GM20431 (cell line): ENCODE measurements around the gene ZNF211.

Experiments
- in situ Hi-C: fragments of 300-500 bp; cut with MseI, MboI; formaldehyde crosslinking; loops from one replicate; pipeline ENCODE4 v1.15.0; 2020; ENCODE audit warnings: low sequenced_read_pairs; ENCODE audit not compliant: unreplicated experiment

Gene ZNF211

DNA sequence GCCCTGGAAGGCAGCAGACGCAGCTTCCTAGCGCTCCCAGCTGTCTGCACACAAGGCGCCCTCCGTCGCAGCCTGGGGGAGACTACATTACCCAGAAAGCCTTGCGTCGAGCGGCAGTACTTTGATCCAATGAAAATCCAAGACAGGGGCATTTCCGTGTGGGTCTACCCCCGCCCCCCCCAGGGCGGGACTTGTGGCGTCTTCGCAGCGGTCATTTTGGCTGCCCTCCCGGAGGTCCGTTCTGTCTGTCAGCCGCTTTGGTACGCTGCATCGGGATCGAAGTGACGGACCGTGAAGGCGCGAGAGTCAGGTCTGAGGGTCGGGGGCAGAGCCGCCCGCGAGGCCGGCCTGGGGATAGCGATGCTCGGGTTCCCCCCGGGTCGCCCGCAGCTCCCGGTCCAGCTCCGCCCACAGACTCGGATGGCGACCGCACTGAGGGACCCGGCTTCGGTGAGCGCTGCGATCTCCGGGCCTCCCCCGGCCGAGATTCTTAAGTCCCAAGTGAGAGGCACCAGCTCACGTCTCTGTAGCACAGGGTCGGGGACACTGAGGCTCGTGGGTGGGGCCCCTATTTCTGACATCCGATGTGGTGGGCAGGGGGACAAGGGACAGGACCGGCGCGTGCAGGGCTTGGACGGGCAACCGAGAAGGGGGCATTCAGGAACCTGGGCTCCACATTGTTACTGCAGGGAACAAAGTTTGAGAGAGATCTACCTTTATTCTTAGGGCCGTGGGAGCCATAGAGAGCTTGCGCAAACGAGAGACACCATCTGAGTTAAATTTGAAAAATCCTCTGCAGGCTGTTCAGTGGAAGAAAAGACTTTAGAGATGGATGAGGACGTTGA, at the start of gene ZNF211:
TSS of gene ZNF211 (plus strand) at position 182 of the 845 bp plus-strand sequence. CDS start at position 361, 179 bp downstream.
- in situ Hi-C loops = no loop called here

DNA sequence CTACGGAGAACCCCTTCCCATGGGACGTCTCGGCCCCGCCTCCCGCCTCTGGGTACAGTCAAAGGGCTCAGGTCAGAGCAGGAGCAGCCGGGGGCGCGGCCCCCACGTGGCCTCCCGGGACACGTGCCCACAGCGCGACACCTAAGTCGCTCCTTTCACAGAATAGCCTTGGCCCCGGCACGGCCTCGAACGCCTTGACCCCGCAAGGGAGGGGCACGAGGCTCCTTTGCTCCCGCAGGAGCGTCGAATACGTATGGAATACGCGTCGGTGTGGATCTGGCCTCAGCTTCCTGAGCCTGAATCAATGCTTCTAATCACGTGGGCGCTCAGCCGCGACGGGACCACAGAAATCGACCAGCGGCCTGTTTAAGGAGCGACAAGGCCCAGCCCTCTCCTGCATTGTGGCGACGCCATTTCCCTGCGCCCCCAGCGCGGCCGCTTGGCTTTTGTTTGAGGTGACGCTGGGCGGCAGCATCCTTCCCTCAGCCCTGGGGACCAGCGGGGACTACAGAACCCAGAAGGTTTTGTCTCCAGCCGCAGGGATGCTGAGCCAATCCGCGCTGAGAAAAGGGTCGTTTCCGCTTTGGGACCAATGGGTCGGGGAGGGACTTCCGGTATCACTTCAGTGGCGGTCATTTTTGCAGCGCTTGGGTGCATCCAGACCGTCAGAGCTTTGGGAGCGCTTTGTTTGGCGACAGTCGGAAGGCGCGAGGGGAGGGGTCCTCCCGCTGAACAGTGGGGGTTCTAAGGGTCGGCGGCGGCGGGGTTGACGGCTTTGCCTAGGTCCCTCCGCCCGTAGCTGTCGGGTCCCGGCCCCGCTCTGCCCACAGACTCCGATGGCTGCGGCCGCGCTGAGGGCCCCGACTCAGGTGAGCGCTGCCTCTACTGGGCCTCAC, 49.2 kb upstream of the ZNF211 start, which contains the start of gene ZIK1:
TSS of gene ZIK1 (plus strand) at position 625 of the 896 bp plus-strand sequence. CDS start at position 837, 212 bp downstream.
- in situ Hi-C loops = no loop called here

DNA sequence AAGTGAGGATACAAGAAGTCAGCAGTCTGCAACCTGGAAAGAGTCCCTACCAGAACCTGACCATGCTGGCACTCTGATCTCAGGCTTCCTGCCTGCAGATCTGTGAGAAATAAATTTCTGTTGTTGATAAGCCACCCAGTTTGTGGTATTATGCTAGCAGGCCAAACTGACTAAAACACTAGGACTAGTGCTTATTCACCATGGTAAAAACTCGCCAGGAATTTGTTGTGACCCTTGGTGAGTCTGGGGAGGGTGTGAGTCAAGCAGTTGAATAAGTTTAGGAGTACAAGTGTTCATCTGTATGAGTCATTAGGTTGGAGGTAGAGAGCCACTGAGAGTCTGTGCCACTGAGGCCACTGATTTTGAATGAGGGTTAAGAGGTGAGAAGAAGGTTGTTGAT, 45.4 kb upstream of the ZNF211 start:
- in situ Hi-C loops = no loop called here

DNA sequence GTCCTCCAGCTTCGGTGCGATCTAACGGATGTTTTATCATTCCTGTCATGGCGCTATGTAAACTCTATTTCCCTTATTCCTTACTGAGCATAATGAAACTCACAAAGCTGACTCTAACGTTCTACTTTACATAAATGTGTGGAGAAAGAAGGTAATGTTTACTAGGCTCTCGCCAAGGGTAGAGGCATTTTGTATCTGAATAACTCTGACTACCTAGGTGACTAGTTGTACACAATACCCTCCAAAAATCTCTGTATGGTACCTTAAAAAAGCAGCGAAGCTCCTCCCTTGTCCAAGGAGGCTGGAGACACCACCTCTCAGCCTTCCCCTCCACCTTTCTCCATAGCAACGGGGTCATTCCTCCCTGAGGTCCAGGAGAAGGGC, 33.6 kb upstream of the ZNF211 start:
- in situ Hi-C loops = no loop called here

DNA sequence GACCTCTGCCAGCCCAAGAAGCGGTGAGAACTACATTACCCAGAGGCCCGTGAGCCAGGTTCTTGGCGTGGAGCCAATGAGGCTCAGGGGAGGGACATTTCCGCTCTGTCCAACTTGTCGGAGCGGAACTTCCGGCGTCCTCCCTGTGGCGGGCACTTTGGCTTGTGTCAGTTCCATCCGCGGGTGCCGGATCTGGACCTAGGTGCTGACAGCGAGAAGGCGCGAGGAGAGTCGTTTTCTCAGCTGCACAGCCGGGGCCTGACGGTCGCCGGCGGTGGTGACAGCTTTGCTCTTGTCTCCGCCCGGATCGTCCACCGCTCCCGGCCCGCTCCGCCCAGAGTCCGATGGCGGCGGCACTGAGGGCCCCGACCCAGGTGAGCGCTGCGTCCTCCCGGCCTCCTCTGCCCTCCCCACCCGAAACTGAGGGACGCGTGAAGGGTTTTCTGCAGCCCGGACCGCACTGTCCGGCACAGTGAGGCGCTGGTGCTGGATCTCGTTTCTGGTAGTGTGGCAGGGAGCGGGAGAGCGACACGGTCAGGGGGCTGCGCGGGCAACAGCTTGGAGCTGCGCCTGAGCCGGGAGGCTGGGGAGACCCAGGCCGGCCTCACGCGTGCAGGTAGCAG, 33.1 kb upstream of the ZNF211 start, which contains the start of gene ZNF530:
TSS of gene ZNF530 (plus strand) at position 125 of the 623 bp plus-strand sequence. CDS start 4,461 bp downstream, outside the sequence.
- in situ Hi-C loops = no loop called here

DNA sequence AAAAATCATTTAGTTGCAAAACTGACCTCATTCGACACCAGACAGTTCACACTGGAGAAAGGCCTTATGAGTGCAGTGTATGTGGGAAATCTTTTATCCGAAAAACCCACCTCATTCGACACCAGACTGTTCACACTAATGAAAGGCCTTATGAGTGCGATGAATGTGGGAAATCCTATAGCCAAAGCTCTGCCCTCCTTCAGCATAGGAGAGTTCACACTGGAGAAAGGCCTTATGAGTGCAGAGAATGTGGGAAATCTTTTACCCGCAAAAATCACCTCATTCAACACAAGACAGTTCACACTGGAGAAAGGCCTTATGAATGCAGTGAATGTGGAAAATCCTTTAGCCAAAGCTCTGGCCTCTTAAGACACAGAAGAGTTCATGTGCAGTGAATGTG, 26.0 kb upstream of the ZNF211 start:
- in situ Hi-C loops = no loop called here

DNA sequence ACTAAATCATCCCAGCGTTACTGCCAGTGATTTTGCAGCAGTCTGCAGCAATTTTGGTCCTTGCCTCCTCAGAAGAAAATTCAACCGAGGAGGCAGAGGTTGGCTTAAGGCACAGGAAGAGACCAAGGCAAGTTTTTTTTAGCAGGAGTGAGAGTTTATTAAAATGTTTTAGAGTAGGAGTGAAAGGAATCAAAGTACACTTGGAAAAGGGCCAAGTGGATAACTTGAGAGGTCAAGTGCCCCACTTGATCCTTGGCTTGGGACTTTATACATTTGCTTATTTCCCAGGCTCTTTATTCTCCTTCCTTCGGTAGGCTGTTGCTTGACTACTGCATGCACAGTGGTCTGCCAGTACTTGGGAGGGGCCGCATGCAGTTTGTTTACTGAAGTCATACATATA, 21.9 kb upstream of the ZNF211 start:
- in situ Hi-C loops = no loop called here

DNA sequence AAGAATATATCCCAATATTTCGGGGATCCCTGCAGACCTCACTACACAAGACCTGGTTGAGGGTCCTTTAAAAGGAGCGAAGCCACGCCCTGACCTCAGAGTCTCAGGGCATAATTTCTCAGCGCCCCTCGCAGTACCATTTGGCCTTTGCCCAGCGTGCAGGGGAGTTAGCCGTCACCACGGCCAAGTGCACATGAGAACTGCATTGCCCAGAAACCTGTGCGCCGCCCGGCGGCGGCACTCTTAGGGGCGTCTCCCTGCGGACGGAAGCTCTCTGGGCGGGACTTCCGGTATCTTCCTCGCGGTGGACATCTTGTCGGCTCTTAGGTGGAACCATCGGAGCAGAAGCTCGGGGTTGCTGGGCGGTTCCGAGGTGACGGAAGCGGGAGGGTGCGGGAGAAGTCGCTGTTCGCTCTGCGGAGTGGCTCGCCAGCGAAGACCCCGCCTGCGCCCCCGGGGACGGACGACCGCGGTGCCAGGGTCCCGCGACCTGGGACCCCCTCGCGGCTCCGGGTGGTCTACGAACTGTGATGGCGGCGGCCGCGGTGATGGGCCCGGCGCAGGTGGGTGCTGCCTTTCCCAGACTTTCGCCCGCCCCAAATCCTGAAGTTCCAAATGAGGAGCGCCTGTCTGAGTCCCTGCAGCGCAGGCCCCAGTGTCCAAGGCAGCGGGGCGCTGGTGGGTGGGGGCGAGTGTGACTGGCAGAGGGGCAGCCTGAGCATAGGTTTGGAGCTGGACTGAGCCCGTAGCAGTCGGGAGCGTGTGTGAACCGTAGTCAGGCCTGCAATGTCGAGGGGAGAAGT, 18.8 kb upstream of the ZNF211 start, which contains the start of gene ZNF134:
TSS of gene ZNF134 (plus strand) at position 302 of the 803 bp plus-strand sequence. CDS start 5,227 bp downstream, outside the sequence.
- in situ Hi-C loops = no loop called here

DNA sequence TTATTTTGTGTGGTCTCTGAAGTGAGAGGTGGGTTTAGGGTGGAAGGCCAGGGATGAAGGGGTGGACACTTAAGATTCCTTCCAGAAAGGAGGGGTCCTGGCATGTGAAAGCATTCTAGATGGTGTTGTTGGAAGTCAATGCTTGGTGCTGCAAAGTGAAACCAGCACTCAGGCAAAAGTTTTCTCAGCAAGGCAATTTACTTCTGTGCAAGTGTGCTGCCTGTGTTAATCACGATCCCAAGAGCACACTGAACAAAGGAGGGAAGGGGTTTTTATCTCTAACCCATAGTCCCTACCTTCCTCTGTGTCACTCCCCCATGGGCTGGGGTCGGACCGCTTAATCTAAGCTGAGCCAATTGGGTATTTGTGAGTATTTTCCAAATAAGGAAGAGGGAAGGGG, 17.6 kb upstream of the ZNF211 start:
- in situ Hi-C loops = no loop called here

DNA sequence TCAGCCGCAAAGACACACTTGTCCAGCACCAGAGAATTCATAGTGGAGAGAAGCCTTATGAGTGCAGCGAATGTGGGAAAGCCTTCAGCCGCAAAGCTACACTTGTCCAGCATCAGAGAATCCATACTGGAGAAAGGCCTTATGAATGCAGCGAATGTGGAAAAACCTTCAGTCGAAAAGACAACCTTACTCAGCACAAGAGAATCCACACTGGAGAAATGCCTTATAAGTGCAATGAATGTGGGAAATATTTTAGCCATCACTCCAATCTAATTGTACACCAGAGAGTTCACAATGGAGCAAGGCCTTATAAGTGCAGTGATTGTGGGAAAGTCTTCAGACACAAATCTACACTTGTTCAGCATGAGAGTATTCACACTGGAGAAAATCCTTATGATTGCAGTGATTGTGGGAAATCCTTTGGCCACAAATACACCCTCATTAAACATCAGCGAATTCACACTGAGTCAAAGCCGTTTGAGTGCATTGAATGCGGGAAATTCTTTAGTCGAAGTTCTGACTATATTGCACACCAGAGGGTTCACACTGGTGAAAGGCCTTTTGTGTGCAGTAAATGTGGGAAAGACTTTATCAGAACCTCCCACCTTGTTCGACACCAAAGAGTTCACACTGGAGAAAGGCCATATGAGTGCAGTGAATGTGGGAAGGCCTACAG, 12.2 kb upstream of the ZNF211 start:
- in situ Hi-C loops = no loop called here

DNA sequence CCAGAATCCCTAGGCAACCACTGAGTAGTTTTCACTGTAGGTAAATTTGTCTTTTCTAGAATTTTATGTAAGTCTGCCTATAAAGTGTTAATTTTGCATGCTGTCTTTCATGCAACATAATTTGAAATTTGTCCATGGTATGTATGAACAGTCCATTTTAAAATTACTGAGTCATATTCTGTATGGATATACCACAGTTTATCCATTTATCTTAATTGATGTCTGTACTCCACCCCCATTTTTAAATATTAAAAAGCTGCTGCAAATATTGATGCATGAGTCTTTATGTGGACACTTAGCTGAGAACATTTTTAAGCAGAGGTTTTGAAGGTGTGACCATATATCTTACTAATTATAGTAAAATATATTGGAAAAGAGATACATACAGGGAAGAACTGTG, 9.9 kb upstream of the ZNF211 start:
- in situ Hi-C loops = no loop called here

DNA sequence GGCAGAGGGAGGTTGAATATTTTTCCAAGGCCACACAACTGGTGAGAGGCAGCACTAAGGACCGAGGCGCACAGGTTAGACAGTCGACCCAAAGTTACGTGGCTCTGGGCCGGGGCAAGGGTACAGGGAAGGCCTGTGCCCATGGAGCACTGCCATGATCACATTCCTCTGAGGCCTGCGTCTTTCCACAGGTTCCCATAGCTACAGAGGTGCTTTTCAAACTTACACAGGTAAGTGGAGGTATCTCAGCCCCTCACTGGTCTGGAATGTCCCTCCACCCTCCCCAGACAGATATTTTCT, 814 bp downstream of the ZNF211 start:
- in situ Hi-C loops = no loop called here

DNA sequence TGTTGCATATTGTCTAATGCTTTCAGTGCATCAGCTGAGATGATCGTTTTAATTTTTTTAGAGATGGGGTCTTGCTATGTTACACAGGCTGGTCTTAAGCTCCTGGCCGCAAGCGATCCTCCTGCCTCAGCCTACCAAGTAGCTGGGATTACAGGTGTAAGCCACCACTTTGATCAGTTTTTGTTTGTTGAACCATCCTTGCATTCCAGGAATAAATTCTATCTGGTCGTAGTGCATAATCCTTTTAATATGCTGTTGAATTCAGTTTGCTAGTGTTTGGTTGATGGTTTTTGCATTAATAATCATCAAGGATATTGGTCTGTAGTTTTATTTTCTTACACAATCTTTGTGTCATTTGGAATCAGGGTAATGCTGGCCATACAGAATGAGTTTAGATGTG, 4.4 kb downstream of the ZNF211 start:
- in situ Hi-C loops = no loop called here

DNA sequence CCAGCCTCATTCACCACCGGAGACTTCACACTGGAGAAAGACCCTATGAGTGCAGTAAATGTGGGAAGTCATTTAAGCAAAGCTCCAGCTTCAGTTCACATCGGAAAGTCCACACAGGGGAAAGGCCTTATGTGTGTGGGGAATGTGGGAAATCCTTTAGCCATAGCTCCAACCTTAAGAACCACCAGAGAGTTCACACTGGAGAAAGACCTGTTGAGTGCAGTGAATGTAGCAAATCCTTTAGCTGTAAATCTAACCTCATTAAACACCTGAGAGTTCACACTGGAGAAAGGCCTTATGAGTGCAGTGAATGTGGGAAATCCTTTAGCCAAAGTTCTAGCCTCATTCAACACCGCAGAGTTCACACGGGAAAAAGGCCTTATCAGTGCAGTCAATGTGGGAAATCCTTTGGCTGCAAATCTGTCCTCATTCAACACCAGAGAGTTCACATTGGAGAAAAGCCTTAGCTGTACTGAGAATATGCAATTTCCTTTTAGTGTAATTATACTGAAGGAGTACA, 8.8 kb downstream of the ZNF211 start:
- in situ Hi-C loops = no loop called here

DNA sequence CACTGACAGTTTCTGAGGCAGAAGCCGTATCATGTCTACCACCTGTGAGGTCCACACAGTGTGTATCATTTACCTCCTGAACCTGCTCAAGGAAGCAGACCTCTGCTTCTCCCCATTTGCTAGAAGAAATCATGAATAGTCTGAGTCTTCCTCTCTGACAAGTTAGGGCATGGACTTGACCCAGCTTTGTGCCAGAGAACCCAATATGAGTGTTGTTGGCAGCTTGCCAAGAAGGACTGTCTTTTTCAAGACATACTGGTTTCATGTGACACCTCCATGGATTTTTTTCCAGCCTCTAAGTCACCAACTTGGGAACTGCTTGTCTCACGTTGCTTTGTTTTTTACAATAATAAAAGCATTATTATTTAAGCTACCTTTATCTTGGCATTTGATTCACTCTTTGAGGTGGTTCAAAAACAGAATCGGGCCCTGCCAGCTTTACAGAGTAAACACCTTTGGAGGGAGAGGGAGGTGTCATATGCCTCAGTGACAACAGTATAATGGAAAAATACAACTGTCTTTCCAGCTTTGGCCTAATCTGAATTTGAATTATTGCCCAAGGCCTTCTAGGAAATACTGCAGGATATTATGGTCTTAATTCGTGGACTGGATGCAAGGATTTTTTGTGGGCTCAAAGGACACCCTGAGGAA, 9.6 kb downstream of the ZNF211 start:
- in situ Hi-C loops = no loop called here

DNA sequence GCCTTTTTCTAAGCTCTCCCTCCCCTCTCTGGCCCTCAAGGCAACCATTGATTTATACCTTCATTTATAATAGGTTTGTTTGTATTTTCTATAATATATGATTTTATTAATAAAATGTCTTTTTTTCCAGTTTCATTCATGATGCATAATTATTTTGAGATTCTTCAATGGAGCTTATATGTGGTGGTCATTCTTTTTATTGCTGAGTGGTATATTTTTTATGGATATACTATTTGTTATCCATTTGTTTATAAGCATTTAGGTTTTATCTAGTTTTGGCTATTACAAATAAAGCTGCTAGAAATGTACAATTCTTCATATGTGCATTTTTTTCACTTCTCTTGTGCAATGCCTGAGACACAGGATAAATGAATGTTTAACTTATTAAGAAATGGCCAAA, 10.8 kb downstream of the ZNF211 start:
- in situ Hi-C loops = no loop called here

DNA sequence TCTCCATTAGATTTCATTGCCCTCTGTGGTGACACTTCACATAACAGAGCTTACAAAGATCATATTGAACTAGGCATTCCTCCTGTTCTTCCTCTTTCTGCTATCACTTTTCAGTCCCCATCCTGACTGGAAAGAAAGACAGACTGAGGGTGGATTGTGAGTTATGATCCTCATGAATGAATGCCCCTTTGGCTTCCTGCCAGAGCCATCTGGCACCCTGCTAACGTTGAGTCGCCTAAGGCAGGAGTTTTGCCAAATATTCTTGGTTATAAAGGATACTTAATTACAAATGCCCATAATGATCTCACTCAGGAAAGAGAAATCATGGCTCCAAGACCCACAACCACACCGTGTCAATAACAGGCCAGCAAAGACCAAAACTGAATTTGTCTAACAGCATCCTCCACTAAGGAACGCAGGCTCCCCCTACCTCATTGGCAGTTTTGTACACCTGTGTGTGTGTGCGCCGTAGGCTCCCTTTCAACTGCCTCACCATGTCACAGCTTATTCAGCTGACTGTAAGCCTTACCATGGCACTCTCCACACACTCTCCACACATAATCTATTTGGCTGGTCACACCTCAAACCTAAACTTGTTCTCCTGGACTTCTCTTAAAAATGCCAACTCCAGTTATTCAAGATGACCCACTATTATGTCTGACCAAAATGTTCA, 15.5 kb downstream of the ZNF211 start:
- in situ Hi-C loops = no loop called here

DNA sequence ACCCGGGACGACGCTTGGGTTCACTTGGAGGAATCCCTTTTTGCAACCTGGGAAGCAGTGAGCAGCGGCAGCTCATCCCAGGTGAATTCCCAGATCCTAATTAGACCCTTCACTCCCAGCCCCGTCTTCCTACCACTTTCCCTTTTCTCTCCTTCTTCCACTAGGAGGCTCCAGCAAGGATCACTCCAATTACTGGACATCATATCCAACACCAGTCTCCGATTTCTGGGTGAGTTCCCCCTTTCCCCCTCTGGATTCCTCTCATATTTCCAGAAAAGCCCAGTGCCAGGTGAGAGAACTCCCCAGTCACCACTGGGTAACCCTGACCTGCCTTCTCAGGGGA, 18.7 kb downstream of the ZNF211 start:
- in situ Hi-C loops = no loop called here
